Activated effector memory CD4-positive, alpha-beta T cell treated with anti-CD3 and anti-CD28 coated beads, Interleukin-2, amount 50 U/mL, for 16 hours (primary cell): Measurements from ENCODE around the gene ITGB1.

Experiments
- DNase-seq: peaks from one replicate; pipeline ENCODE4 v3.0.0-alpha.2; 2020

ITGB1 gene

DNA sequence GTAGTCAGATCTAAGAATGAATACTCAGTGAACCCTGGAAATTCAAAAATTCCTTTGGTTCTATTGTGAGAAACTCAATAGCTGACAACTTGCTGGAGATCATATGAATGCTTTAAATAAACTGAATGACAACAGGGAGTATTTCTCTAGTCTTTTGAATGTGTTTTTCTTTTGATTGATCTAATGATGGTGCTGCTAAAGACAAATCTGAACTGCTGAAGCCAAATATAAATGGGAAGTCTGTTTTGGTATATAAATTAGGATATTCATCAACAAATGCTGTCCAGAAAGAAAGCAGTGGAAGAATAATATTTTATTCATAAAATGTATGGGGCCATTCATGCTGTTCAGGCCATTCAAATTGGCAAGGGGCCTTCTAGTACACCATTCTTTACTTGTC lies 79.4 kb downstream of the ITGB1 start:
- DNase-seq, result no peak

- no peak for DNase-seq
Measured at GRCh38 chr10:32877915-32878314, 80.1 kb downstream of the ITGB1 start.

DNA sequence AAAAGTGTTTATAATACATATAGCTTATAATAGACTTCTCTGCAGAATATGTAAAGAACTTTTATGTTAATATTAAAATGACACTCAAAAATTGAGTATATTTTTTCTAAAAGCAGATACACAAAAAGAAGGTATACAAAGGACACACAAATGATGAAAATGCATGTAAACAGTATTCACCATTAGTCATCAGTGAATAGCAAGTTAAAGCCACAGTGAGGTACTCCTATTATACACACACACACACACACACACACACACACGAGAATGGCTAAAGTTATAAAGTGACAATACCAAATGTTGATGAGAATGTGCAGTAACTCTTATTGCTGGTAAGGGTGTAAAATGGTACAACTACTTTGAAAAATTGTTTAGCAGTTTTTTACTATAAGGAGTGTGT lies 92.9 kb downstream of the ITGB1 start:
- DNase-seq, result no peak

DNA sequence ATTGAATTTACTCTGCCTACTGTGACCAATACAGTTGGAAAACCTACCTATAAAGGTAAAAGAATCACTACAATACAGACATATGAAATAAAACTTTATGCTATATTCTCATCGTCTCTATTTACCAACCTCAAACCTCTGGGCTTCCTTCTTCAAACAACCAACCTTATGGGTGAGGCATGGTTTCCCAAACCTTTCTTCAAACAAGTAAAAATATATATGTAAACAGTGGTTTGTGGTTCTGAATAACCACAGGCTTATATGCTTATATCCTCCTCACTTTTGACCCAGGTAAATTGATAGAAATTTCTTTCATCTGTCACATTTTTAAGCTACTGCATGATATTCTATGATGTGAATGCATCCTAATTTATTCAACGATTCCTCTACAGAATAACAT lies 103.6 kb downstream of the ITGB1 start:
- DNase-seq, result no peak

- no peak for DNase-seq
Measured at GRCh38 chr10:32851301-32851700, 106.7 kb downstream of the ITGB1 start.
